ENCODE data around the gene TMEM132D.

GRCh38 chr12:129831294-129831693 is 72.5 kb downstream of the TMEM132D start:
- TF ChIP-seq POLR2AphosphoS5 (IDR thresholded peaks at IDR 0.05; ENCODE audit: low read depth, low read length) (no peak), POLR2A (IDR thresholded peaks at IDR 0.05; ENCODE audit: low read depth, low read length) (no peak)

Data from GM12892 (cell line).